SK-N-SH treated with all-trans-retinoic acid at 6 μM for 48 hours (cell line): ENCODE results near the gene CPA4.

Experiments used
- CSRNP3 ChIP-seq: fragments of 250-450 bp; sonication (Bioruptor Pico); IDR thresholded peaks from 2 replicates; pipeline ENCODE4 v1.5.1; 2021; ENCODE audit warnings: mild to moderate bottlenecking, moderate library complexity
- PATZ1 ChIP-seq: fragments of 250-450 bp; sonication (Bioruptor Pico); IDR thresholded peaks from 2 replicates; pipeline ENCODE4 v1.8.0; 2020; ENCODE audit warnings: mild to moderate bottlenecking, moderate library complexity, borderline replicate concordance
- POU6F1 ChIP-seq: fragments of 250-450 bp; sonication (Bioruptor Pico); IDR thresholded peaks from 2 replicates; pipeline ENCODE4 v1.8.0; 2021; ENCODE audit warnings: low read depth, mild to moderate bottlenecking, moderate library complexity, borderline replicate concordance
- TSHZ2 ChIP-seq: fragments of 250-450 bp; sonication (Bioruptor Pico); IDR thresholded peaks from 2 replicates; pipeline ENCODE4 v1.5.0; 2020; ENCODE audit warnings: mild to moderate bottlenecking, moderate library complexity
- ZC3H10 ChIP-seq: fragments of 250-450 bp; sonication (Bioruptor Pico); IDR thresholded peaks from 2 replicates; pipeline ENCODE4 v1.5.1; 2021; ENCODE audit warnings: mild to moderate bottlenecking, moderate library complexity

GRCh38 chr7:130274296-130274695 lies 18.7 kb upstream of the CPA4 start:
- TF ChIP-seq POU6F1 (CRISPR knock-in tag) (no peak), PATZ1 (CRISPR knock-in tag) (no peak), TSHZ2 (CRISPR knock-in tag) (no peak), ZC3H10 (no peak), CSRNP3 (CRISPR knock-in tag) (no peak)
